ENCODE results near the gene ZKSCAN1.

Gene ZKSCAN1

GRCh38 chr7:100016215-100016901 lies 962 bp downstream of the ZKSCAN1 start:
- H3K9ac ChIP-seq (ENCODE audit: low read depth in 1 of 2, low read length in 2 of 2) = peak overlapping the region; percentile 97 to 100
- peak overlapping the region; percentile 70 to 98 for H3K4me3 ChIP-seq (ENCODE audit: low read length in 2 of 2)
- H3K27ac ChIP-seq (ENCODE audit: low read depth in 2 of 2, low read length in 2 of 2) = peak overlapping the region; percentile 88 to 92
- H3K36me3 ChIP-seq (ENCODE audit: control insufficient read depth in 2 of 2, insufficient read depth in 2 of 2, low read length in 2 of 2) = peaks cover 4 to 5% of the 10 kb centered on the region in 2 donors
- peaks cover 29 to 43% of the 10 kb centered on the region in 2 donors for H3K4me1 ChIP-seq (ENCODE audit: control insufficient read depth in 2 of 2, insufficient read depth in 2 of 2, low read length in 2 of 2)
- H3K27me3 ChIP-seq (ENCODE audit: control insufficient read depth in 2 of 2, insufficient read depth in 2 of 2, low read length in 2 of 2) = no peaks in the 10 kb centered on the region
- no peaks in the 10 kb centered on the region for H3K9me3 ChIP-seq (ENCODE audit: control insufficient read depth in 2 of 2, low read length in 2 of 2)

- no peaks in the 10 kb centered on the region for H3K27me3 ChIP-seq (ENCODE audit: control insufficient read depth in 2 of 2, insufficient read depth in 2 of 2, low read length in 2 of 2)
- peak overlapping the region; percentile 1 to 98 for H3K4me3 ChIP-seq (ENCODE audit: low read length in 2 of 2)
- H3K9ac ChIP-seq (ENCODE audit: low read depth in 1 of 2, low read length in 2 of 2) = peak overlapping the region; percentile 34 to 100
- peak overlapping the region; percentile 88 to 92 for H3K27ac ChIP-seq (ENCODE audit: low read depth in 2 of 2, low read length in 2 of 2)
- H3K4me1 ChIP-seq (ENCODE audit: control insufficient read depth in 2 of 2, insufficient read depth in 2 of 2, low read length in 2 of 2) = peaks cover 36 to 51% of the 10 kb centered on the region in 2 donors
- H3K9me3 ChIP-seq (ENCODE audit: control insufficient read depth in 2 of 2, low read length in 2 of 2) = no peaks in the 10 kb centered on the region
- peaks cover 5 to 8% of the 10 kb centered on the region in 2 donors for H3K36me3 ChIP-seq (ENCODE audit: control insufficient read depth in 2 of 2, insufficient read depth in 2 of 2, low read length in 2 of 2)
These were observed 1.9 kb downstream of the ZKSCAN1 start for GRCh38 chr7:100017300-100017699.

DNA sequence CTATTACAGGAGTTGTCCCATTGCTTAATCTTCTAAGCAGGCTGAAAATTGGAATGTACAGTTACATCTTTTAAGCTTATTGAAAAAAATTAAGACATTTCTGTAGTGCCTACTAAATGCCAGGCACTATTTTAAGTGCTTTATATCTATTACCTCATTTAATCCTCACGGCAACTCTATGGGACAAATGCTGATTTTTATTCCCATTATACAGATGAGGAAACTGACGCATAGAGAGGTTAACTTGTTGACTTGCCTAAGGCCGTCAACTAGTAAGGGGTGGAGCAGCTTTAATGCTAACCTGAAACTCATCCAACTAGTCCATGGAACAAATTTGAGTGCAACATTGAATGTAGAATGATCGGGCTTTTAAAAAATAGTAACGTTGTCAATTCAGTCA lies 2.5 kb downstream of the ZKSCAN1 start:
- H3K4me1 ChIP-seq (ENCODE audit: control insufficient read depth in 2 of 2, insufficient read depth in 2 of 2, low read length in 2 of 2) = peaks cover 40 to 52% of the 10 kb centered on the region in 2 donors
- no peaks in the 10 kb centered on the region for H3K9me3 ChIP-seq (ENCODE audit: control insufficient read depth in 2 of 2, low read length in 2 of 2)
- peaks cover 5 to 8% of the 10 kb centered on the region in 2 donors for H3K36me3 ChIP-seq (ENCODE audit: control insufficient read depth in 2 of 2, insufficient read depth in 2 of 2, low read length in 2 of 2)
- peak overlapping the region; percentile 88 to 92 for H3K27ac ChIP-seq (ENCODE audit: low read depth in 2 of 2, low read length in 2 of 2)
- peak overlapping the region in 1 of 2 donors; percentile 98 for H3K4me3 ChIP-seq (ENCODE audit: low read length in 2 of 2)
- peak overlapping the region; percentile 34 to 100 for H3K9ac ChIP-seq (ENCODE audit: low read depth in 1 of 2, low read length in 2 of 2)
- H3K27me3 ChIP-seq (ENCODE audit: control insufficient read depth in 2 of 2, insufficient read depth in 2 of 2, low read length in 2 of 2) = no peaks in the 10 kb centered on the region

DNA sequence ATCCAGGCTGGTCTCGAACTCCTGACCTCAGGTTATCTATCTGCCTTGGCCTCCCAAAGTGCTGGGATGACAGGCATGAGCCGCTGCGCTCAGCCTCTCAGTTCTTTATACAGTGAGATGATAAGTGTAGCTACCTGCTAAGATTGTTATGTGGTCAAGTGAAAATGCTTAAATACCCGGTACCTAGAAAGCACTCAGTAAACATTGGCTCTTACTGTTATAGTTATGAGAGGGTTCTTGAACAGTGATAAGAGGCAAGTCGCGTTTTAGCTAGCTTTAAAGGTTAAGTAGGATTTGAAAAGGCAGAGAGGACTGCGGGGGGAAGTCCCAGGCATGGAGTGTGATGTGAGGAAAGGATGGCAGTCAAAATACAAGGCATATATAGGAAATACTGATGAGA lies 4.5 kb downstream of the ZKSCAN1 start:
- Histone ChIP-seq H3K4me1 (ENCODE audit: control insufficient read depth in 2 of 2, insufficient read depth in 2 of 2, low read length in 2 of 2) (peaks cover 48 to 60% of the 10 kb centered on the region in 2 donors), H3K27me3 (ENCODE audit: control insufficient read depth in 2 of 2, insufficient read depth in 2 of 2, low read length in 2 of 2) (no peaks in the 10 kb centered on the region), H3K9me3 (ENCODE audit: control insufficient read depth in 2 of 2, low read length in 2 of 2) (no peaks in the 10 kb centered on the region), H3K36me3 (ENCODE audit: control insufficient read depth in 2 of 2, insufficient read depth in 2 of 2, low read length in 2 of 2) (peaks cover 19 to 26% of the 10 kb centered on the region in 2 donors), H3K4me3 (ENCODE audit: low read length in 2 of 2) (no peak overlapping the region), H3K9ac (ENCODE audit: low read depth in 1 of 2, low read length in 2 of 2) (no peak overlapping the region), H3K27ac (ENCODE audit: low read depth in 2 of 2, low read length in 2 of 2) (no peak overlapping the region)

- no peaks in the 10 kb centered on the region for H3K9me3 ChIP-seq (ENCODE audit: control insufficient read depth in 2 of 2, low read length in 2 of 2)
- no peaks in the 10 kb centered on the region for H3K27me3 ChIP-seq (ENCODE audit: control insufficient read depth in 2 of 2, insufficient read depth in 2 of 2, low read length in 2 of 2)
- peak overlapping the region in 1 of 2 donors; percentile 31 for H3K9ac ChIP-seq (ENCODE audit: low read depth in 1 of 2, low read length in 2 of 2)
- peaks cover 46 to 55% of the 10 kb centered on the region in 2 donors for H3K4me1 ChIP-seq (ENCODE audit: control insufficient read depth in 2 of 2, insufficient read depth in 2 of 2, low read length in 2 of 2)
- peaks cover 25 to 37% of the 10 kb centered on the region in 2 donors for H3K36me3 ChIP-seq (ENCODE audit: control insufficient read depth in 2 of 2, insufficient read depth in 2 of 2, low read length in 2 of 2)
- peak overlapping the region in 1 of 2 donors; percentile 73 for H3K27ac ChIP-seq (ENCODE audit: low read depth in 2 of 2, low read length in 2 of 2)
- H3K4me3 ChIP-seq (ENCODE audit: low read length in 2 of 2) = no peak overlapping the region
These were observed 5.9 kb downstream of the ZKSCAN1 start for GRCh38 chr7:100021297-100021696.

DNA sequence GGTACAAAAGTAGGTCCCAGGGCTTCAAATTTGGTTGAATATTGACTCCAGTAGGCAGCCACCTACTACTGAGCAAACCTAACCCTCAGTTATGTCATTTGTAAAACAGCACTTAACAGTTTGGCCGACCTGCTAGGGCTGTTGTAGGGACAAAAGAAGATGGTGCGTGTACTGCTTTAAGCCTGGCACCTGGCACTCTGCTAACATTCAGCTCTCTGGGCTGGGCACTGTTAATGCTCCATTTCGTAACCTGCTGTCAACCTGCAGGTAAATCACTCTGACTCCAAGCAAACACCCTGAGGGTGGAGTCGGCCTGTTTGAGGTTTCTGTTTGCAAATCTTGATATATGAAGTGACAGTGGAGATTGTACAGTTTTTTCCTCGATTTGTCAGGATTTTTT lies 7.2 kb downstream of the ZKSCAN1 start:
- peaks cover 29 to 42% of the 10 kb centered on the region in 2 donors for H3K36me3 ChIP-seq (ENCODE audit: control insufficient read depth in 2 of 2, insufficient read depth in 2 of 2, low read length in 2 of 2)
- H3K4me3 ChIP-seq (ENCODE audit: low read length in 2 of 2) = peak overlapping the region; percentile 1 to 2

DNA sequence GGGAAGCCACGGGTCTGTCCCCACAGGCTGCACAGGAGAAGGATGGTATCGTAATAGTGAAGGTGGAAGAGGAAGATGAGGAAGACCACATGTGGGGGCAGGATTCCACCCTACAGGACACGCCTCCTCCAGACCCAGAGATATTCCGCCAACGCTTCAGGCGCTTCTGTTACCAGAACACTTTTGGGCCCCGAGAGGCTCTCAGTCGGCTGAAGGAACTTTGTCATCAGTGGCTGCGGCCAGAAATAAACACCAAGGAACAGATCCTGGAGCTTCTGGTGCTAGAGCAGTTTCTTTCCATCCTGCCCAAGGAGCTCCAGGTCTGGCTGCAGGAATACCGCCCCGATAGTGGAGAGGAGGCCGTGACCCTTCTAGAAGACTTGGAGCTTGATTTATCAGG lies 8.1 kb downstream of the ZKSCAN1 start:
- Histone ChIP-seq H3K27ac (ENCODE audit: low read depth in 2 of 2, low read length in 2 of 2) (peak overlapping the region in 1 of 2 donors; percentile 73), H3K4me1 (ENCODE audit: control insufficient read depth in 2 of 2, insufficient read depth in 2 of 2, low read length in 2 of 2) (peaks cover 30 to 38% of the 10 kb centered on the region in 2 donors), H3K36me3 (ENCODE audit: control insufficient read depth in 2 of 2, insufficient read depth in 2 of 2, low read length in 2 of 2) (peaks cover 36 to 49% of the 10 kb centered on the region in 2 donors), H3K9me3 (ENCODE audit: control insufficient read depth in 2 of 2, low read length in 2 of 2) (no peaks in the 10 kb centered on the region), H3K9ac (ENCODE audit: low read depth in 1 of 2, low read length in 2 of 2) (peak overlapping the region; percentile 14 to 39), H3K4me3 (ENCODE audit: low read length in 2 of 2) (no peak overlapping the region), H3K27me3 (ENCODE audit: control insufficient read depth in 2 of 2, insufficient read depth in 2 of 2, low read length in 2 of 2) (no peaks in the 10 kb centered on the region)

More for the DNA sequence above, 7.2 kb downstream of the ZKSCAN1 start:
- Histone ChIP-seq H3K9me3 (ENCODE audit: control insufficient read depth in 2 of 2, low read length in 2 of 2) (no peaks in the 10 kb centered on the region), H3K9ac (ENCODE audit: low read depth in 1 of 2, low read length in 2 of 2) (peak overlapping the region; percentile 2 to 44), H3K27me3 (ENCODE audit: control insufficient read depth in 2 of 2, insufficient read depth in 2 of 2, low read length in 2 of 2) (no peaks in the 10 kb centered on the region), H3K27ac (ENCODE audit: low read depth in 2 of 2, low read length in 2 of 2) (peak overlapping the region; percentile 73 to 76), H3K4me1 (ENCODE audit: control insufficient read depth in 2 of 2, insufficient read depth in 2 of 2, low read length in 2 of 2) (peaks cover 35 to 45% of the 10 kb centered on the region in 2 donors)

GRCh38 chr7:100024020-100024619 lies 8.7 kb downstream of the ZKSCAN1 start:
- no peak overlapping the region for H3K9ac ChIP-seq (ENCODE audit: low read depth in 1 of 2, low read length in 2 of 2)
- H3K27me3 ChIP-seq (ENCODE audit: control insufficient read depth in 2 of 2, insufficient read depth in 2 of 2, low read length in 2 of 2) = no peaks in the 10 kb centered on the region
- H3K27ac ChIP-seq (ENCODE audit: low read depth in 2 of 2, low read length in 2 of 2) = no peak overlapping the region
- no peak overlapping the region for H3K4me3 ChIP-seq (ENCODE audit: low read length in 2 of 2)
- no peaks in the 10 kb centered on the region for H3K9me3 ChIP-seq (ENCODE audit: control insufficient read depth in 2 of 2, low read length in 2 of 2)
- H3K36me3 ChIP-seq (ENCODE audit: control insufficient read depth in 2 of 2, insufficient read depth in 2 of 2, low read length in 2 of 2) = peaks cover 33 to 47% of the 10 kb centered on the region in 2 donors
- peaks cover 26 to 32% of the 10 kb centered on the region in 2 donors for H3K4me1 ChIP-seq (ENCODE audit: control insufficient read depth in 2 of 2, insufficient read depth in 2 of 2, low read length in 2 of 2)

DNA sequence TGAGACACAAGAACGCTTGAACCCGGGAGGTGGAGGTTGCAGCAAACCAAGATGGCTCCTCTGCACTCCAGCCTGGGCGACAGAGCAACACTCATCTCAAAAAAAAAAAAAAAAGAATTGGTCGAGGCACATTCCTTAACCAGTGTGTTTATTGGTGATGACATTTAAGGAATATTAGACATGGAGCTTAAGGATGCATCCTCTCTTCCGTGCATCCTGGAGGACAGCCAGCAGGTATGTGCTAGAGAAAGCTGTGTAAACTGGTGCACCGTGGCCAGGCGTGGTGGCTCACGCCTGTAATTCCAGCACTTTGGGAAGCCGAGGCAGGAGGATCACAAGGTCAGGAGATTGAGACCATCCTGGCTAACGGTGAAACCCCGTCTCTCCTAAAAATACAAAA lies 11.8 kb downstream of the ZKSCAN1 start:
- H3K27ac ChIP-seq (ENCODE audit: low read depth in 2 of 2, low read length in 2 of 2) = no peak overlapping the region
- H3K9ac ChIP-seq (ENCODE audit: low read depth in 1 of 2, low read length in 2 of 2) = no peak overlapping the region
- H3K4me3 ChIP-seq (ENCODE audit: low read length in 2 of 2) = no peak overlapping the region
- no peaks in the 10 kb centered on the region for H3K9me3 ChIP-seq (ENCODE audit: control insufficient read depth in 2 of 2, low read length in 2 of 2)
- no peaks in the 10 kb centered on the region for H3K27me3 ChIP-seq (ENCODE audit: control insufficient read depth in 2 of 2, insufficient read depth in 2 of 2, low read length in 2 of 2)
- H3K4me1 ChIP-seq (ENCODE audit: control insufficient read depth in 2 of 2, insufficient read depth in 2 of 2, low read length in 2 of 2) = peaks cover 13 to 14% of the 10 kb centered on the region in 2 donors
- H3K36me3 ChIP-seq (ENCODE audit: control insufficient read depth in 2 of 2, insufficient read depth in 2 of 2, low read length in 2 of 2) = peaks cover 59 to 64% of the 10 kb centered on the region in 2 donors

DNA sequence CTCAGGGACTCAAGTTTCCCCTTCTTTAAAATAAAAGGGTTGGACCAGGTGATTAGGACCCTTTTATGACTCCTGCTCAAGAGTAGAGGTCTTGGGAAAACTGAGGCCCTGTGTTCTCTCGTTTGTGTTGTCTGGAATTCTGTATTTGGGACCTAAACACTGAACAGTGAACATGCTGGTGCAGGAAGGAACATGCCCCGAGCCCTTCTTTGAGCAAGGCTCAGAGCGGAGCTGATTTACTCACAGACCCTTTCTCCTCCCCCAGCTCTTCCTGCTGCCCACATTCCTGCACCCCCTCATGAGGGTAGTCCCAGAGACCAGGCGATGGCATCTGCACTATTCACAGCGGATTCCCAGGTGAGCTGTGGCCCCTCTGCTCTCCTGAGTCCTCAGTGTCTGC lies 14.2 kb downstream of the ZKSCAN1 start:
- Histone ChIP-seq H3K9ac (ENCODE audit: low read depth in 1 of 2, low read length in 2 of 2) (no peak overlapping the region), H3K9me3 (ENCODE audit: control insufficient read depth in 2 of 2, low read length in 2 of 2) (no peaks in the 10 kb centered on the region), H3K4me3 (ENCODE audit: low read length in 2 of 2) (no peak overlapping the region), H3K4me1 (ENCODE audit: control insufficient read depth in 2 of 2, insufficient read depth in 2 of 2, low read length in 2 of 2) (no peaks in the 10 kb centered on the region), H3K36me3 (ENCODE audit: control insufficient read depth in 2 of 2, insufficient read depth in 2 of 2, low read length in 2 of 2) (peaks cover 62 to 66% of the 10 kb centered on the region in 2 donors), H3K27me3 (ENCODE audit: control insufficient read depth in 2 of 2, insufficient read depth in 2 of 2, low read length in 2 of 2) (no peaks in the 10 kb centered on the region), H3K27ac (ENCODE audit: low read depth in 2 of 2, low read length in 2 of 2) (no peak overlapping the region)
